Sciatic nerve (tissue), 1 donor: Measurements from ENCODE around the gene TFIP11. TPM values are rescaled to one million over a fixed set of nuclear protein-coding genes. Genes with fewer than 3 reads are reported as not detected.

Experiments
- microRNA-seq: library from miRNA; unstranded; fragments of <30 nt; microRNA quantifications from one replicate; pipeline ENCODE4 v1.2.0, GENCODE V29; 2020
- total RNA-seq: library from RNA; stranded (reverse); fragmentation: NEBNext Ultra II Directional; extraction: Animal tissue kit (Norgen Biotek cat#: 25700); gene quantifications from one replicate; pipeline ENCODE4 v1.2.1, GENCODE V29; 2021
- donor health status: DM: no; HTN: no; CAD: no.

The TFIP11 gene
- total RNA-seq, 1 donor from 2014 or later: 28.0 TPM

Small RNA genes lying within 50 kb of the gene (microRNA-seq; reads per million reads assigned to microRNA genes)
- 2.5 reads per million for gene MIR548J

Other genes starting within 250 kb of the TFIP11 start
- 1.2 TPM for gene ASPHD2, start 83.2 kb downstream of the TFIP11 start, total RNA-seq
- 42.2 TPM for gene HPS4, start 28.7 kb downstream of the TFIP11 start, total RNA-seq
- gene SRRD, start 28.6 kb downstream of the TFIP11 start, total RNA-seq: 16.5 TPM
- gene TPST2, start 77.7 kb upstream of the TFIP11 start, total RNA-seq: 26.6 TPM
- gene CRYBB1, start 105.6 kb upstream of the TFIP11 start, total RNA-seq: 0.76 TPM
- not detected for gene CRYBA4, start 109.5 kb upstream of the TFIP11 start, total RNA-seq
- 2.7 TPM for gene MIAT, start 145.1 kb upstream of the TFIP11 start, total RNA-seq